ENCODE data around the gene TRIM39. TPM values are rescaled to one million over a fixed set of nuclear protein-coding genes. Genes with fewer than 3 reads are reported as not detected.

The TRIM39 gene
- polyA plus RNA-seq, 1 of the 3 experiments (the other 2 are of a cell fraction) = 6.5 TPM

DNA sequence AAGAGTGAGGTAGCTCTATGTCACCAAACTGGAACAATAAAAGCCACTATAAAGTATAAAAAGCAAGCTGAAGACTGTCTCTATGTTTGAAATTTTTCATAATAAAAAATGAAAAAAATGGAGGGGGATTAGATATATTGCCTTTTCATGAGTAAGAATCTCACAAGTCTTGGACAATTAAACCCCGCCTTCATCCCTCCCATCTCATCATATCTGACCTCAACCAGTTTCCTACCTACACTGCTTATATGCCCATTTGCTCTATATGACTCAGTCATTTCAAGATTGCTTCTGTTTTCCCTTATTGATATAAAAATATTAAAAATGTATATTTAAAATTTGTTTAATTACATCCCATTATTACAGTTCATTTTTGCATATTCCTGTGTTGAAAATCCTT lies 2.9 kb upstream of the TRIM39 start:
- H3K27ac ChIP-seq (ENCODE audit: low read depth in 2 of 2, low read length in 1 of 2) = no peak overlapping the region
- DNase-seq = no peak
- H3K9ac ChIP-seq = no peak overlapping the region
- WGBS (ENCODE audit: low lambda C conversion rate) = 97% methylated on average over 1 of the region's 1 CpG
- H4K20me1 ChIP-seq (ENCODE audit: insufficient read depth) = peaks cover 58% of the 10 kb centered on the region
- H3K4me3 ChIP-seq (ENCODE audit: low read depth in 2 of 2, low read length in 1 of 2) = no peak overlapping the region
- H3K9me2 ChIP-seq = no peaks in the 10 kb centered on the region
- TF ChIP-seq ELF1 (IDR thresholded peaks at IDR 0.05) (no peak), GATA2 (CRISPR knock-in tag; IDR thresholded peaks at IDR 0.05) (no peak), RAD21 (IDR thresholded peaks at IDR 0.05; ENCODE audit: low read length) (no peak), TAF1 (IDR thresholded peaks at IDR 0.05; ENCODE audit: borderline replicate concordance, low read depth, low read length) (no peak)
- TF ChIP-seq, protein P1, sequence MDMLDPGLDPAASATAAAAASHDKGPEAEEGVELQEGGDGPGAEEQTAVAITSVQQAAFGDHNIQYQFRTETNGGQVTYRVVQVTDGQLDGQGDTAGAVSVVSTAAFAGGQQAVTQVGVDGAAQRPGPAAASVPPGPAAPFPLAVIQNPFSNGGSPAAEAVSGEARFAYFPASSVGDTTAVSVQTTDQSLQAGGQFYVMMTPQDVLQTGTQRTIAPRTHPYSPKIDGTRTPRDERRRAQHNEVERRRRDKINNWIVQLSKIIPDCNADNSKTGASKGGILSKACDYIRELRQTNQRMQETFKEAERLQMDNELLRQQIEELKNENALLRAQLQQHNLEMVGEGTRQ (IDR thresholded peaks at IDR 0.05; ENCODE audit: borderline replicate concordance, low read depth, low read length) = no peak
- TF ChIP-seq, protein P2, sequence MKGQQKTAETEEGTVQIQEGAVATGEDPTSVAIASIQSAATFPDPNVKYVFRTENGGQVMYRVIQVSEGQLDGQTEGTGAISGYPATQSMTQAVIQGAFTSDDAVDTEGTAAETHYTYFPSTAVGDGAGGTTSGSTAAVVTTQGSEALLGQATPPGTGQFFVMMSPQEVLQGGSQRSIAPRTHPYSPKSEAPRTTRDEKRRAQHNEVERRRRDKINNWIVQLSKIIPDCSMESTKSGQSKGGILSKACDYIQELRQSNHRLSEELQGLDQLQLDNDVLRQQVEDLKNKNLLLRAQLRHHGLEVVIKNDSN (IDR thresholded peaks at IDR 0.05; ENCODE audit: borderline replicate concordance, low read depth) = no peak
- TF ChIP-seq, protein P3, sequence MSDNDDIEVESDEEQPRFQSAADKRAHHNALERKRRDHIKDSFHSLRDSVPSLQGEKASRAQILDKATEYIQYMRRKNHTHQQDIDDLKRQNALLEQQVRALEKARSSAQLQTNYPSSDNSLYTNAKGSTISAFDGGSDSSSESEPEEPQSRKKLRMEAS (IDR thresholded peaks at IDR 0.05; ENCODE audit: low read depth) = no peak
- TF ChIP-seq, protein P4, sequence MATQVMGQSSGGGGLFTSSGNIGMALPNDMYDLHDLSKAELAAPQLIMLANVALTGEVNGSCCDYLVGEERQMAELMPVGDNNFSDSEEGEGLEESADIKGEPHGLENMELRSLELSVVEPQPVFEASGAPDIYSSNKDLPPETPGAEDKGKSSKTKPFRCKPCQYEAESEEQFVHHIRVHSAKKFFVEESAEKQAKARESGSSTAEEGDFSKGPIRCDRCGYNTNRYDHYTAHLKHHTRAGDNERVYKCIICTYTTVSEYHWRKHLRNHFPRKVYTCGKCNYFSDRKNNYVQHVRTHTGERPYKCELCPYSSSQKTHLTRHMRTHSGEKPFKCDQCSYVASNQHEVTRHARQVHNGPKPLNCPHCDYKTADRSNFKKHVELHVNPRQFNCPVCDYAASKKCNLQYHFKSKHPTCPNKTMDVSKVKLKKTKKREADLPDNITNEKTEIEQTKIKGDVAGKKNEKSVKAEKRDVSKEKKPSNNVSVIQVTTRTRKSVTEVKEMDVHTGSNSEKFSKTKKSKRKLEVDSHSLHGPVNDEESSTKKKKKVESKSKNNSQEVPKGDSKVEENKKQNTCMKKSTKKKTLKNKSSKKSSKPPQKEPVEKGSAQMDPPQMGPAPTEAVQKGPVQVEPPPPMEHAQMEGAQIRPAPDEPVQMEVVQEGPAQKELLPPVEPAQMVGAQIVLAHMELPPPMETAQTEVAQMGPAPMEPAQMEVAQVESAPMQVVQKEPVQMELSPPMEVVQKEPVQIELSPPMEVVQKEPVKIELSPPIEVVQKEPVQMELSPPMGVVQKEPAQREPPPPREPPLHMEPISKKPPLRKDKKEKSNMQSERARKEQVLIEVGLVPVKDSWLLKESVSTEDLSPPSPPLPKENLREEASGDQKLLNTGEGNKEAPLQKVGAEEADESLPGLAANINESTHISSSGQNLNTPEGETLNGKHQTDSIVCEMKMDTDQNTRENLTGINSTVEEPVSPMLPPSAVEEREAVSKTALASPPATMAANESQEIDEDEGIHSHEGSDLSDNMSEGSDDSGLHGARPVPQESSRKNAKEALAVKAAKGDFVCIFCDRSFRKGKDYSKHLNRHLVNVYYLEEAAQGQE (IDR thresholded peaks at IDR 0.05; ENCODE audit: low read depth, low read length) = no peak
- peaks cover 4% of the 10 kb centered on the region for H3F3A ChIP-seq (replicated peaks; ENCODE audit: insufficient read depth)
- peaks cover 8 to 12% of the 10 kb centered on the region in 2 experiments for H3K36me3 ChIP-seq (replicated peaks in 1 of 2; ENCODE audit: control insufficient read depth in 1 of 2, insufficient read depth in 2 of 2, low read length in 1 of 2)
- 0 out of 2 replicates have a peak overlapping the region, but pooled peaks have one; percentile 6 for H3K4me2 ChIP-seq
- H3K27me3 ChIP-seq (ENCODE audit: insufficient read depth) = no peaks in the 10 kb centered on the region
- H2AFZ ChIP-seq (ENCODE audit: low read depth) = no peak overlapping the region
- ChIA-PET CTCF (interaction anchor here (1.1 kb wide), 1 partner anchor 105 kb away, joined by 4 read pairs; no protein-coding TSS in a partner anchor), POLR2A (no interaction called here)
- H3K9me3 ChIP-seq = no peaks in the 10 kb centered on the region
- H3K79me2 ChIP-seq (ENCODE audit: insufficient read depth) = peaks cover 79% of the 10 kb centered on the region
- peaks cover 6 to 7% of the 10 kb centered on the region in 2 experiments; a peak in 2 of 4 replicates for H3K4me1 ChIP-seq (ENCODE audit: control insufficient read depth in 1 of 2, insufficient read depth in 2 of 2, low read depth in 1 of 2, low read length in 1 of 2)

DNA sequence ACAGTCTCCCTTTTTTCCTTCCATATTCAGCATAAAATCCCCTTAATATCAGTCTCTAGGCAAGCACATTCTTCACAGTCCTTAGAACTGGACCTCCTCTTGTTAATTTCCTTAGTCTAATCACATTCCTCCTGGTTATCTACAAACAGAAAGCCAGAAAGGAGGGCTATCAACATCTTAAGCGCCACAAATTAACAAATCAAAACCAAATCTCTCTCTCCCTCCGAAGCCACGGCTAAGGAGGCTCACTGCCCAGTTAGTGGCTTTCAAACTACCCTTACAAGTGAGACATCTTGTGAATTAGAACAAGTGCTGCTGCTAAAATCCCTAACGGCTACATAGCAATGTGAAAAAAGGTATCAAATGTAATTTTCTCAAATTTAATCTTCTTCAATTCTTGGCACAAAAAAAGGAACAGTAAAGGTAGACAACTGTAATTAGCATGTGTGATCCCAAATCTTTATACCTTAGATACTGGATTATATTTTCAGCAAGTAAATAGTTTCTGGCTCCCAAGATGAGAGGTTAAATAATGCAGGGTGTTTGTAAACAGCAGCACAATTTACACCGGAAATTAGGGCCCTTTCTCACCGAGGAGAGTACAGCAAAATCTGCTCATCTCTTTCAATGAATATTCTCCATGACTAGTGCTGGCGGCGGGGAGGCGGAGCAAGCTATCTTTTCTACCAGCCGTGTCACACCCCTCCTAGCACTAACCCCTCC lies 1.4 kb upstream of the TRIM39 start:
- peak; percentile 79 for DNase-seq
- peaks cover 47% of the 10 kb centered on the region for H4K20me1 ChIP-seq (ENCODE audit: insufficient read depth)
- ChIA-PET CTCF (interaction anchor here (1.2 to 2.0 kb wide), 2 partner anchors 11 to 106 kb away, joined by 4 to 19 read pairs; no protein-coding TSS in a partner anchor), POLR2A (interaction anchor here (0.7 to 2.3 kb wide), 5 partner anchors 12 to 112 kb away, joined by 3 to 10 read pairs (median 6); partner anchors contain the start of gene TRIM26)
- peaks cover 6 to 7% of the 10 kb centered on the region in 2 experiments; a peak in 2 of 4 replicates for H3K4me1 ChIP-seq (ENCODE audit: control insufficient read depth in 1 of 2, insufficient read depth in 2 of 2, low read depth in 1 of 2, low read length in 1 of 2)
- H3K9me2 ChIP-seq = no peaks in the 10 kb centered on the region
- H2AFZ ChIP-seq (ENCODE audit: low read depth) = peak overlapping the region; percentile 94; the same call in 1 of the 2 replicates
- TF ChIP-seq MXI1 (IDR thresholded peaks at IDR 0.05; ENCODE audit: low read depth, low read length) (peak; percentile 5; the same call in 1 of the 2 replicates), SMC3 (IDR thresholded peaks at IDR 0.05; ENCODE audit: low read depth, low read length) (no peak)
- peak overlapping the region; percentile 89 to 98 for H3K27ac ChIP-seq (ENCODE audit: low read depth in 2 of 2, low read length in 1 of 2)
- 3% methylated on average over 10 of the region's 10 CpGs for WGBS (ENCODE audit: low lambda C conversion rate)
- no peaks in the 10 kb centered on the region for H3K27me3 ChIP-seq (ENCODE audit: insufficient read depth)
- H3F3A ChIP-seq (replicated peaks; ENCODE audit: insufficient read depth) = peaks cover 4% of the 10 kb centered on the region
- H3K36me3 ChIP-seq (replicated peaks in 1 of 2; ENCODE audit: control insufficient read depth in 1 of 2, insufficient read depth in 2 of 2, low read length in 1 of 2) = peaks cover 12 to 13% of the 10 kb centered on the region in 2 experiments
- peak overlapping the region; percentile 89 for H3K9ac ChIP-seq
- H3K4me3 ChIP-seq (ENCODE audit: low read depth in 2 of 2, low read length in 1 of 2) = peak overlapping the region; percentile 77 to 96
- H3K9me3 ChIP-seq = no peaks in the 10 kb centered on the region
- H3K79me2 ChIP-seq (ENCODE audit: insufficient read depth) = peaks cover 64% of the 10 kb centered on the region
- H3K4me2 ChIP-seq = peak overlapping the region; percentile 87

All from SK-N-SH (cell line).